ENCODE data around the gene SLFN11. TPM values are rescaled to one million over a fixed set of nuclear protein-coding genes. Genes with fewer than 3 reads are reported as not detected.
"Not testable (repeated sequence)": the region's sequence is repeated elsewhere in the genome, so short reads cannot be mapped to it uniquely, and the experiment has no call there.

SLFN11 gene, protein sequence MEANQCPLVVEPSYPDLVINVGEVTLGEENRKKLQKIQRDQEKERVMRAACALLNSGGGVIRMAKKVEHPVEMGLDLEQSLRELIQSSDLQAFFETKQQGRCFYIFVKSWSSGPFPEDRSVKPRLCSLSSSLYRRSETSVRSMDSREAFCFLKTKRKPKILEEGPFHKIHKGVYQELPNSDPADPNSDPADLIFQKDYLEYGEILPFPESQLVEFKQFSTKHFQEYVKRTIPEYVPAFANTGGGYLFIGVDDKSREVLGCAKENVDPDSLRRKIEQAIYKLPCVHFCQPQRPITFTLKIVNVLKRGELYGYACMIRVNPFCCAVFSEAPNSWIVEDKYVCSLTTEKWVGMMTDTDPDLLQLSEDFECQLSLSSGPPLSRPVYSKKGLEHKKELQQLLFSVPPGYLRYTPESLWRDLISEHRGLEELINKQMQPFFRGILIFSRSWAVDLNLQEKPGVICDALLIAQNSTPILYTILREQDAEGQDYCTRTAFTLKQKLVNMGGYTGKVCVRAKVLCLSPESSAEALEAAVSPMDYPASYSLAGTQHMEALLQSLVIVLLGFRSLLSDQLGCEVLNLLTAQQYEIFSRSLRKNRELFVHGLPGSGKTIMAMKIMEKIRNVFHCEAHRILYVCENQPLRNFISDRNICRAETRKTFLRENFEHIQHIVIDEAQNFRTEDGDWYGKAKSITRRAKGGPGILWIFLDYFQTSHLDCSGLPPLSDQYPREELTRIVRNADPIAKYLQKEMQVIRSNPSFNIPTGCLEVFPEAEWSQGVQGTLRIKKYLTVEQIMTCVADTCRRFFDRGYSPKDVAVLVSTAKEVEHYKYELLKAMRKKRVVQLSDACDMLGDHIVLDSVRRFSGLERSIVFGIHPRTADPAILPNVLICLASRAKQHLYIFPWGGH
- 54.1 and 55.7 TPM in 2 replicates for total RNA-seq

DNA sequence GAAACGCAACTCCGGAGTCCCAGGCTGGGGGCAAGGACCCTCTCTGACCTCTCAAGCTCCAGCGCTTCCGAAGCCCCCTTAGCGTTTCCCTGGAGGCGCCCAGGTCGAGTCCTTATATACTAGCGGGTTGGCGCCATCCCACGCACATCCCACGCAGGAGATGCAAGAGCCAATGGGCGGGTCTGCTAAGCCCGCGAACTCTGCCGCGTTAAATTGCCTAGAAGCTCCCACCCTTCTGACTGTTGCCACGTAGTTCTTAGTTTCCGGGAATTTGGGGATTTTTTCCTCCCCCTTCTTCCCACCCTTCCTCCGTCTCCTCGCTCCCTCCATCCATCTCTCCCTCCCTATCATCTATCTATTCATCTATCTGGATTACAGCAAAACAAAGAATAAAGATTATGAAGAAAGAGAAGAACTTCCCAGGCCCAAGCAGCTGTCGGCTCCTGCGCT lies at the start of gene SLFN11:
Gene SLFN11 (minus strand): TSS at position 88 of the 450 bp plus-strand sequence. CDS start 9,814 bp downstream, outside the sequence.
- peak; percentile 85 to 94 for DNase-seq (ENCODE audit: low read depth in 2 of 2)

DNA sequence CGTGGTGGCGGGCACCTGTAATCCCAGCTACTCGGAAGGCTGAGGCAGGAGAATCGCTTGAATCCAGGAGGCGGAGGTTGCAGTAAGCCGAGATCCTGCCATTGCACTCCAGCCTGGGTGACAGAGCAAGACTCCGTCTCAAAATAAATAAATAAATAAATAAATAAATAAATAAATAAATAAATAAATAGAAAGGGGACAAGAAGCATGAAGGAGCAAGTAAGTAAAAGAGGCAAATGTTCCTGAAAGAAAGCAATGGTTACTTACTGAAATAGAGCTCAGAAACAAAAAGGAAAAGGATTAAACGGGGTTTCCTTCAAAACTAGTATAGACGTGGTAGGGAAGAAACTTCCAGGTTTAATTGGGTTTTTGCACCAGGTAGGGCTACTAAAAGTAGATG lies 47.6 kb upstream of the SLFN11 start:
- not testable (repeated sequence) for DNase-seq (ENCODE audit: low read depth in 2 of 2)

DNA sequence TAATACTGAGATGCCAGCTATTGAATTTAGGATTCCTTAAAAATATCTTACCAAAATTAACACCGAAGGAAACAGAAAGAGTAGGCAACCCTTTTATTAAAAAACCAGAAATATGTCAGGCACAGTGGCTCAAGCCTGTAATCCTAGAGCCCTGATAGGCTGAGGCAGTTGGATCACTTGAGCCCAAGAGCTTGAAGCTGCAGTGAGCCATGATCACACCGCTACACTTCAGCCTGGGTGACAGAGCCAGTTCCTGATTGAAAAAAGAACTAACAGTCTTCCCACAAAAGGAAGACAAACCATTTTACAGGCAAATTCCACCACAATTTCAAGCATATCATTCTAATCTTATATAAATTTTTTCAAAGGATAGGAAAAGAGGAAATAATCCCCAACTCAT lies 43.2 kb upstream of the SLFN11 start:
- no peak for DNase-seq (ENCODE audit: low read depth in 2 of 2)

DNA sequence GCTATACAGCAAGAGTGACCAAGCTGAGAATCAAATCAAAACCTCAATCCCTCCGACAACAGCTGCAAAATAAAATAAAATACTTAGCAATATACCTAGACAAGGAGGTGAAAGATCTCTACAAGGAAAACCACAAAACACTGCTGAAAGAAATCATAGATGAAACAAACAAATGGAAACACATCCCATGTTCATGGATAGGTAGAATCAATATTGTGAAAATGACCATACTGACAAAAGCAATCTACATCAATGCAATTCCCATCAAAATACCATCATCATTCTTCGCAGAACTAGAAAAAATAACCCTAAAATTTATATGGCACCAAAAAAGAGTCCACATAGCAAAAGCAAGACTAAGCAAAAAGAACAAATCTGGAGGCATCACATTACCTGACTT lies 41.3 kb upstream of the SLFN11 start:
- not testable (repeated sequence) for DNase-seq (ENCODE audit: low read depth in 2 of 2)

DNA sequence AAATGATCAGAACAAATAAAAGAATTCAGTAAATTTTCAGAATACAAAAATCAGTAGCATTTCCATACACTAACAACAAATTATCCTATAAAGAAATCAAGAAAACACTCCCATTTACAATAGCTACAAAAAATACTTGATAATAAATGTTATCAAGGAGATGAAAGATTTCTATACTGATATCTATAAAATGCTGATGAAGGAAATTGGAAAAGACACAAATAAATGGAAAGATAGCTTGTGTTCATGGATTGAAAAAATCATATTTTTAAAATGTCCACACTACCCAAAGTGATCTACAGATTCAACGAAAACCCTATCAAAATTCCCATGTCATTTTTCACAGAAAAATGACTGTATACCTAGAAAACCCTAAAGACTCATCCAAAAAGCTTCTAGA lies 40.8 kb upstream of the SLFN11 start:
- DNase-seq (ENCODE audit: low read depth in 2 of 2) = no peak

DNA sequence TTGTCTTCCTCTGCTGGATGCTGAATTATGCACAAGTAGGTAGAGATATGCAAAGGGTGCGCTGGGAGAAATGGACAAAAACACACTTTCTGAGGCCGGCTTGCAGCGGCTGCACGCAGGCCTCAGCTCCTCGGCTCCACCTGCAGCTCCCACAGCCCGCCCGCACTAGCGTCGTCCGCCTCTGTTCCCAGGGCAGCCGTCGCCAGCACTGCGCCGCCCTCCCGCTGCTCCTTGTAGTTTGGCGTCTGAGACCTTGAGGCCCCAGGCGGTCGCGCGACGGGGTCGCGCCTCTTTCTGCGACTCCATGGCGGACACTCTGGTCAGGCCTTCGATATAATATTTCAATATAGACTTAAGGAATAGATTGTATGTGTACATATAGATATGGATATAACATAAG lies 34.1 kb upstream of the SLFN11 start:
- DNase-seq (ENCODE audit: low read depth in 2 of 2) = no peak

DNA sequence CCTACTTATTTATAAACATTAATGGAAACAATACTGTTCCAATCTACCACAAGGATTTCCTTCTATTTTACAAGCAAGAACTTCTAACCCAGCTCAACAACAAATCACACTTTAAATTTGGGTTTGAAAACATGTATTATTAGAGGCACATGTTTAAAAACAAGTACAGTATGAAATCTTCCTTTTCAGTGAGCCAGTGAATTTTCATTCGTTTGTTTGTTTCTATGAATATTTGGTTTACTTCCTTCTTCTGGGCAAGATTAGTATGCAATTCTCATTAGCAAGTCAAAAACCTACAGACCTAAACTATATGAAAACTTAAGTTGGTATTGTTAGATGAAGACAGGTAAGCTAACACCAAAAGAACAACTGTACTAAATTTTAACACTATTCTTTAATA lies 33.1 kb upstream of the SLFN11 start:
- DNase-seq (ENCODE audit: low read depth in 2 of 2) = no peak

DNA sequence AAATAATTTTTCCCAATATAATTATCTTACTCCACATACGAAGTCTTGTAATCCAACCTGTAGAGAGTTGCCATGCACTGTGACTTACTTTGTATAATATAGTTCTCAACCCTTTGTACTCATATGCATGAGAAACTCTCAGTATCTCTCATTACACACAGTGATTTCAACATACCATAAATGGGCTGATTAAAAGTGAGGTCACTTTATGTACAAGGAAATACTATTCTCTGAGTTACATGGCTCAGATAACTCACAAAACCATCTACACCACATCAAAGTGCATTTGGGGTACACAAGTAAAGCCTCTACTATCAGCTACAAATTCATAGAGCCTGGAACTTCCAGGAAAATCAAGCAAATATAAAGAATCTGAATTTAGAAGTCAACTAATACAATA lies 30.9 kb upstream of the SLFN11 start:
- DNase-seq (ENCODE audit: low read depth in 2 of 2) = no peak

DNA sequence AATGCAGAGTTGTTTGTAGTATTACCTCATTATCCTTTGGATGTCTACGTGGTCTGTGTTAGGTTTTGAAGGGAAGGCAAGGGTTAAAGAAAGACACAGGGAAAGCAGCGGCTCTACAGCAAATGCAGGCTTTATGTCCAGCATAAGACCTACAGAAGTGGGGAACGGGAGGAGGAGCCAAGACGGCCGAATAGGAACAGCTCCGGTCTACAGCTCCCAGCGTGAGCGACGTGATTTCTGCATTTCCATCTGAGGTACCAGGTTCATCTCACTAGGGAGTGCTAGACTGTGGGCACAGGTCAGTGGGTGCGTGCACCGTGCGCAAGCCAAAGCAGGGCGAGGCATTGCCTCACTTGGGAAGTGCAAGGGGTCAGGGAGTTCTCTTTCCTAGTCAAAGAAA lies 20.4 kb upstream of the SLFN11 start:
- not testable (repeated sequence) for DNase-seq (ENCODE audit: low read depth in 2 of 2)

DNA sequence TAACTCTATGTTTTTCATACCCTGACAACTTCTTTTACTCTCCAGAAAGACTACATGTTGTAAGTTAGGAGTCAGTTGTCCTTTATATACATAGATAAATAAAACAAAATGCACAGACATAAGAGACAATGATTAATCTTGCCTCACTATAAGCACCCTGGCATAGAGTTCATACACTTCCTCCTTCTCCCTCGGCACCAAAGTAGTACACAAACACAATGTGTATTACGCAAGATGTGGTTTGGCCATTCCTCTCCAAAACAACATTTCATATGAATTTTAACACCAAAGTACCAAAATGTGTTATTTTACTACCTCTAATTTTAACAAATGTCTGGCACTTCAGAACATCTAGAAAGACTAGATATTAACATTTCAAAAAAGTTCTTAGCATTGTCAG lies 17.2 kb upstream of the SLFN11 start:
- DNase-seq (ENCODE audit: low read depth in 2 of 2) = no peak

DNA sequence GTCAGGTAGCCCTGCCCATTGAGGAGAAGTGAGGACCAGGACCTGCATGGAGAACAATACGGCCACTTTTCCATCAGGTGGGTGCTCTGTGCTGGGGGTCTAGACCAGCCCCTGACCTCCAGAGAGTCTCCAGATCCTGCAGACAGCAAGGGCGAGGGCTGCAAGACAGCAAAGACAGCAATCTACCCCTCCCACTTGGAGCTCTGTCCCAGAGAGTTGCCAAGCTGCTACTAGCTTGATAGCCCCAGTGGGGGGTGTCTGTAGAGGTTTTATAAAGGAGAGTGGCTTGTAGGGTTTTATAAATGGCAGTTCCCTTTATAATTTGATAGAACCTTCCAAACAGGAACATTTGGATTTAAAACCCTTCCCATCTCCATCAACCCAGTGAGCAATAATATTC lies 16.7 kb upstream of the SLFN11 start:
- DNase-seq (ENCODE audit: low read depth in 2 of 2) = no peak

DNA sequence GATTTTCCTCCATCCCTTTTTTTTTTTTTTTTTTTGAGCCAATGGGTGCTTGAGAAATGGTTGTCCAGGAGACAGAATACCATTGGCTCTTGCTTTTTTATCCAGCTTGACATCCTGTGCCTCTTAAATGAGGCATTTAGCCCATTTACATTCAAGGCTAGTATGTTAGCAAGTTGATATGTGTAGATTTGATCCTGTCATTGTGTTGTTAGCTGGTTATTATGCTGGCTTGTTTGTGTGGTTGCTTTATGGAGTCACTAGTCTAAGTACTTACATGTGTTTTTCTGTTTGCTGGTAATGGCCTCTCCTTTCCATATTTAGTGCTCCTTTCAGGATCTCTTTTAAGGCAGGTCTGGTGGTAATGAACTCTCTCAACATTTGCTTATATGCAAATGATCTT lies 14.1 kb upstream of the SLFN11 start:
- DNase-seq (ENCODE audit: low read depth in 2 of 2) = no peak

DNA sequence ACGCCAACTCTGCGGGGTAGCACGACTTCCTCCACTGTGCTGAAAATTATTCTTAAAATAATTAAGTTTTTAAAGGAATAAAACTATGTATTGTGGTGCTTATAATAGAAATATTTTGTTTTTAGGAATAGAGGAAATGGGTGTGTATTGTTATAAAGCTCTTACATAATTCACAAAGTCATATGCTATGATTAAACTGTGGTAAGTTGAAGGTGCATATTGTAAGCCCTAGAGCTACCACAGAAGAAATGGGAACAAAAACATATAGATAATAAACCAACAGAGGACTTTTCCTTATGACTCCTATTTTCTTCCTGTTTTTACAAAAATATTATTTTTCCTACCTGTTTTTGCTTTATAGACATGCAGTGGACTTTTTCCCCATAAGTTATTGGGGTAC lies 4.3 kb upstream of the SLFN11 start:
- DNase-seq (ENCODE audit: low read depth in 2 of 2) = no peak

DNA sequence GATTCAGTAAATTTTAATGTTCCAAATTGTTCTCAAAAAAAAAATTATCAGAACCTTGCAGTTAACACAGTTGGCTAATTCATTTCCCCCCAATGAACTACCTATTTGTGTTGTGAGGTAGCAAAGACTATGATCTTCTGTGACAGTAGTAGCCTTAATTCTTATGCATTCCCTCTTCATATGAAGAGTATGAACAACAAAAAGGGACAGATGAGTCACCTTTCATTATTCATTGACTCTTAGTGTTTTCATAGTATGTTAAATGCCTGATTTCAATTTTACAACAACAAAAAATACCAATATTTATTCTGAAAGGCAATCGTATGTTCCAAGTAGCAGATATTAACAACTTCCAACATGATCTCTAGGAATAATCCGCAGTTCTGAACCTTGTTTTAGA lies 3.6 kb upstream of the SLFN11 start:
- DNase-seq (ENCODE audit: low read depth in 2 of 2) = no peak

DNA sequence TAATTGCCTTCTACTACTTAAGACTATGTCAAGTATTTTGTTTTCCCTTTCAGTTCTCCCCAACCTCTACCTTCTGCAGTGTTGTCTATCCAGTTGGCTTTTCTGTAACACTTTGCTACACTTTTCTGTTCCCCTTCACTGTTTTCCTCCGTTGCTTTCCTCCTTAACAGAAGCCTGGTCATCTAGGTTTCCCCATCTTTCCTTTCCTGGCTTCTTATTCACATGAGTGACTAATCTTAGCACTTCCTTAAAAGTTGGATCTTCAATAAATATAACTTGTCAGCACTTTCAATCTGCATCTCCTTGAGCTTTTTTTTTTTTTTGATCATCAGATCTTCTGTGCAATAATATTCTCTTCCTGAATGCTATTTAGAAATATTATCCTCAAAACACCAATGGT lies 2.8 kb upstream of the SLFN11 start:
- peak in 1 of 2 donors; percentile 32 for DNase-seq (ENCODE audit: low read depth in 2 of 2)

DNA sequence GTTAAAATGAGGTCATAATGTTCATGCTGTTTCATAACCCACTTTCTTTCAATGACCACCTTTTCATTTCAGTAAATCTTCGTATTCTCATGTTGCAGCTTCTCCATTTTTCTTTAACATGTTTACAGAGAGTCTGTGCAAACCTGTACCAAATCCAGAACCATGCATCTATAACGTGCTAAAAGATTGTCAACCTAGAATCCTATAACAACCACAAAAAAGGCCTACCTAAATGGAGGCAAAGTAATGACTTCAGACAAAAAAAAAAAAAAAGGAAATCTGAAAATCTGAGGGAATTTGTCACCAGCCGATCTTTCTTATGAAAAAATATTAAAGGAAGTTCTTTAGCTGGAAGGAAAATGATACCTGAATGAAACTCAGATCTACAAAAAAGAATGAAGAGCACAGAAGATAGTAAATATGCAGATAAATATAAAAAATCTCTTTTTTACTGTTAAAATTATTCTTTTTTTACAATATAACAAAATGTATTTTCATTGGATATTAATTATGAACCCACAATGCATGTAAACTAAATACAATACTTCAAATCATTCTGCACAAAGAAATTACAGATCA lies 1.4 kb upstream of the SLFN11 start:
- DNase-seq (ENCODE audit: low read depth in 2 of 2) = no peak

DNA sequence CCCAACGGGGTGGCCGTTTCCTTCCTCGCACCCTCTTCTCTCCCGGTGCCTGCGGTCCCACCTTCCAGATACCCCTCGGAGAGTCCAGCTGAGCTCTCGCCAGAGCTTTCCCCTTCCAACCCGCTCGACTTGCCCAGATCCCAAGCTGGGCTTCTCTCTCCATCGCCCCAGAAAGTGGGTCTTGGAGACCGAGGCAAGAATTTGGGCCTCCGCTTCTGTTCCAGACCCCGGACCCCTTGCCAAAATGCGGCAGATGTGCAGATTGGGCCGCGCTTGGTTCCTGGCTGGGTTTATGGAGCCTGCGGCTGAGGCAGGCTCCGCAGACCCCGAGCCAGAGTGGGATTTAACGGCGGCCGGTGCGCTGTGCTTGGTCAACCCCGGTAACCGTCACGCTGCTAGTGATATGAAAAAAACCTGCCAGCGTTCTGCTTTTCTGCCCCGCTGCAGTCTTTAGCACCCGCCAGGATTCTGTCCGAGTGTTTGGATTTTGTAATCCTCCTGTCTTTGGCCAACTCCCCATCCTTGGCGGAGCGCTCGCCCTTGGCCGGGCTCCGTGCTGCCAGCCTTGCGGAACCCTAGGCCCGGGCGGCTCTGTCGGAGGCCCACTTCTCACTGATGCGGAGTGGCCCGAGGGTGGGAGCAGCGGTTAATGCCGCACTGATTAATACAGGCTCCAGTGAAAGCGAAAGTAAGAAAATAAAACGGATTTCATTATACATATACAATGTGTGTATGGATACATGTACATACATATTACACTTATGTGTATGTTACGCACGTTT lies 754 bp upstream of the SLFN11 start:
- peak; percentile 31 to 49 for DNase-seq (ENCODE audit: low read depth in 2 of 2)

DNA sequence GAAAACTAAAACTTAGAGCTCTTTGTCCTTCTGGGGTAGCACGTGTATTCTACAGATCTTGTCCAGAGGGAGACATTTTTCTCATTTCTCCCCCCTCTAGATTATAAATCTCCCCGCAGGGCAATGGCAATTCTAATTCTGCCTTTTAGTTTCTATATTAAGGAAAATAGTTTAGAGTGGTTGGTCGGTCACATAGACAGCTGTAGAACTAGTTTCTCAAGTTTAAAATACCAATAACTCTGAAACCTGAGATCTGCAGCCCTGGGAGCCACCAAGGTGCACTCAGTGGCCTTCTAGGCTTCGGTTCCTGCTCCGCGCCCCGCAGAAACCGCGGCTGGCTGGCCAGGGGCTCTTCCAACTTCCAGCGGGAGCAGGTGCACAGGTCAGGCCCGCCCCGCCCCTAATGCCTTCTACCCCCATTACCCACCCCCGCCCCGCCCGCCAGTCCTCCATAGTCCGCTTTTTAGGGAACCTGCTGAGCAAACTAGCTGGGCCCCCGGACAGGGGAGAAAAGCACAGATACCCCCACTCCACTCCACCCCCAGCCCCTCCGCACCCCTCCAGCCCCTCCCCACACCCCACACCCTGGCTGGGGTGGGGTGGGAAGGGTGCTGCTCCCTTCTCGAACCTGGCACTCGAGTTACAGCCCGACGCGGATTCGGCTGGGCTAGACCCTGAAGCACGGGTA lies 431 bp downstream of the SLFN11 start:
- DNase-seq (ENCODE audit: low read depth in 2 of 2) = peak in 1 of 2 donors; percentile 5

DNA sequence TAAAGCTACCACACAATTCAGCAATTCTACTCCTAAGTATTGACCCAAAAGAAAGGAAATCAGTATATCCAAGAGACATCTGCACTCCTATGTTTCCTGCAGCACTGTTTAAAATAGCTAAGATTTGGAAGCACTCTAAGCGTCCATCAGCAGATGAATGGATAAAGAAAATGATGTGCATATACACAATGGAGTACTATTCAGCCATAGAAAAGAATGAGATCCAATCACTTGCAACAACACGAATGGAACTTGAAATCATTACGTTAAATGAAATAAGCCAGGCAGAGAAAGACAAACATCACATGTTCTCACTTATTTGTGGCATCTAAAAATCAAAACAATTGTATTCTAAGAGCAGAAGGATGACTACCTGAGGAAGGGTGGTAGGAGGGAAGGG lies 1.5 kb downstream of the SLFN11 start:
- DNase-seq (ENCODE audit: low read depth in 2 of 2) = no peak

DNA sequence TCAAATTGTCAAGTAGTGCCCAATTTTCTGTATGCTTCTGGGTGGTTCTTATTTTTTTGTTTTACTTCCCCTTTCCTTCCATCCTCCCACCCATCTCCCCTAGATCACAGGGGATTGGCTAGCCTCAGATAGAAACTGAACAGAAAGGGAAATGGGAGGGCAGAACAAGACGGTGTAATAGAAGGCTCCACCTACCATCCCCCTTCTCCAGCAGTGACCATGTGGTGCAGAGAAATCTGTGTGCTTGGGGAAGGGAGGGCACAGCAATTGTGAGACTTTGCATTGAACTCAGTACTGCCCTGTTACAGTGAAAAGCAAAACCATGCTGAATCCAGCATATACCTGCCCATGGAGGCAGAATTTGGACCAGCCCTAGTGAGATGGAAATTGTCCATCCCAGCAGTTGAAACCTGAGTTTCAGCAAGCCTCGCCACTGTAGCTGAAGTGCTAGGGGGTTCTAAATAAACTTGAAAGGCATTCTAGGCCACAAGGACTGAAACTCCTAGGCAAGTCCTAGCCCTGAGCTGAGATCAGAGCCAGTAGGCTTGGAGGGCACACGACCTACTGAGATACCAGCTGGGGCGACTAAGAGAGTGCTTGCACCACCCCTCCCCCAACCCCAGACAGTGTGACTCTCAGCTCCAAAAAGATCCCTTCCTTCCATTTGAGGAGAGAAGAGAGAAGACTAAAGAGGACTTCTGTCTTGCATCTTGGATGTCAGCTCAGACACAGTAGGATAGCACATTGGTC lies 5.2 kb downstream of the SLFN11 start:
- no peak for DNase-seq (ENCODE audit: low read depth in 2 of 2)

All from dermis microvascular lymphatic vessel endothelial cell (primary cell).